ENCODE measurements around the gene EREG.

DNA sequence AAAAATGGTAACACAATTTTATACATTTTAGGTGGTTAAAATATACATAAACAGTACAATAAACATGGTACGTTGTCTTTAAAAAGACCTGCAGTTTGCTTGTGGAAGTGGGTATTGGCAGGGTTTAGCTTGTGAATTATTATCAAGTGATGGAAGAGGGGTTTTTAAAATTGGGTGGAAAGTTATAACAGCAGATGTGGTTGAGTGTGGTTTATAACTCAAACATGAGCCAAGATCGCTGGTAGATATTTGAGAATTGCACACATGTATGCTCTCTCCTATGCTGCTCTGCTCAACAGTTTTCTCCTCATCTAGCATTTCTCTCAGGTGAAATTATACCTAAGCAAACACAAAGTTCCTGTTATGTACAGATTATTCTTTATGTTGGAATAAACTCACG lies 42.6 kb upstream of the EREG start:
- TF ChIP-seq, protein P1, sequence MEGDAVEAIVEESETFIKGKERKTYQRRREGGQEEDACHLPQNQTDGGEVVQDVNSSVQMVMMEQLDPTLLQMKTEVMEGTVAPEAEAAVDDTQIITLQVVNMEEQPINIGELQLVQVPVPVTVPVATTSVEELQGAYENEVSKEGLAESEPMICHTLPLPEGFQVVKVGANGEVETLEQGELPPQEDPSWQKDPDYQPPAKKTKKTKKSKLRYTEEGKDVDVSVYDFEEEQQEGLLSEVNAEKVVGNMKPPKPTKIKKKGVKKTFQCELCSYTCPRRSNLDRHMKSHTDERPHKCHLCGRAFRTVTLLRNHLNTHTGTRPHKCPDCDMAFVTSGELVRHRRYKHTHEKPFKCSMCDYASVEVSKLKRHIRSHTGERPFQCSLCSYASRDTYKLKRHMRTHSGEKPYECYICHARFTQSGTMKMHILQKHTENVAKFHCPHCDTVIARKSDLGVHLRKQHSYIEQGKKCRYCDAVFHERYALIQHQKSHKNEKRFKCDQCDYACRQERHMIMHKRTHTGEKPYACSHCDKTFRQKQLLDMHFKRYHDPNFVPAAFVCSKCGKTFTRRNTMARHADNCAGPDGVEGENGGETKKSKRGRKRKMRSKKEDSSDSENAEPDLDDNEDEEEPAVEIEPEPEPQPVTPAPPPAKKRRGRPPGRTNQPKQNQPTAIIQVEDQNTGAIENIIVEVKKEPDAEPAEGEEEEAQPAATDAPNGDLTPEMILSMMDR (optimal IDR thresholded peaks at IDR 0.05 in 1 of 3, IDR thresholded peaks at IDR 0.05 in 1 of 3, conservative IDR thresholded peaks at IDR 0.05 in 1 of 3; ENCODE audit: extremely low read depth in 1 of 3, insufficient read depth in 2 of 3, low read length in 3 of 3), result no peak
- no peak for TF ChIP-seq EZH2 (IDR thresholded peaks at IDR 0.05; ENCODE audit: low read length)

Data from keratinocyte (primary cell).